HuH-7 (cell line): Measurements from ENCODE around the gene ALLC.

Experiments used
- DNase-seq: peaks from one replicate; pipeline ENCODE4 v3.0.0; 2011; ENCODE audit warnings: low spot score

ALLC gene

GRCh38 chr2:3725458-3726250 lies 67.7 kb downstream of the ALLC start:
- no peak for DNase-seq

DNA sequence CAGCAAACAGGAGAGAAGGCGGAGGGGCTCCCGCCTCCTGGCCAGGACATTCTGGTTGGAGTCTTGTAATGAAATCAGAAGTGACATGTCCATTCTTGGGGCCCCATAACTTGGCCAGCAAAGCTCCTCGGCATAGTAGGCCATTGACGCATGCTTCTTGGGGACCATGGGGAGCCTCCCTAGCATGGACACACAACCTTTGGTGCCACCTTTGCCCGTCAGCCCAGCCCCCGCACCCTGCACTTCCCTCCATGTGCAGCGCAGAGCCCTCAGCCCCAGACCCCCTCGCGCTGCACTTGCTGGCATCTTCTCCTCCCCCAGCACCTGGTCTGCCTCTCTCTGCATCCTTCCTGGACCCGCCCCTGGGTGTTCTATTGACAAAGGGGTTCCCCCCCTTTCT lies 68.5 kb downstream of the ALLC start:
- DNase-seq, result no peak

DNA sequence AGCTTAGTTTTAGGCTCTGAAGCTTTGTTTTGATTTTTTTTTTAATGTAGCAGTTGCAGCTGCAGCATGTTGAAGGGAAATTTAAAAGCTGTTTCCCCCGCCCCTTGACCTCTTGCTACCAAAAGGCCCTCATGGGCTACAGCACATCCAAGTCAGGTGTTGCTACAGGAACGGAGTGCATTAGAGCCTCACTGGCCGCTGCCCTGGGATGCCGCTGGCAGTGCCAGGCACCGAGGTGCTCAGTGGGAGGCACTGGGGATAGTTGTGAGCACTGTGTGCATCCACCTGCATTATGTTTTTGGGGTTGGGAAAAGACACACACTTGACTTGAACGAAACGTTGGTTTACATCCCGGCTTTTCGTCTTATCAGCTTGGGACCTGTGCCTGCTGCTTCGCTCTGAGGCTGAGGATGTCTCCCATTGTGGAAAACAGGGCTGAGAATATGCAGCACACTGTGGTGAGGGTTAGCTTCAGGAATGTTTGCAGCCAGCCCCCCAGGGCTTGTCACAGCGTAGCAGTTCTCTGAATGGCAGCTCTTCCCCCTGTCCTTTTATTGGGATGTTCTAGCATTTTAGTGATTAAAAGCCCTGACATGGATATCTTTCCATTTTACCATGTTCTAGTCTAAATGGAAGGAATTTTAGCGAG lies 69.5 kb downstream of the ALLC start:
- DNase-seq, result no peak

GRCh38 chr2:3728104-3729054 lies 70.4 kb downstream of the ALLC start:
- peak; percentile 34 for DNase-seq

- no peak for DNase-seq
These were observed 71.1 kb downstream of the ALLC start for GRCh38 chr2:3729055-3729448.

DNA sequence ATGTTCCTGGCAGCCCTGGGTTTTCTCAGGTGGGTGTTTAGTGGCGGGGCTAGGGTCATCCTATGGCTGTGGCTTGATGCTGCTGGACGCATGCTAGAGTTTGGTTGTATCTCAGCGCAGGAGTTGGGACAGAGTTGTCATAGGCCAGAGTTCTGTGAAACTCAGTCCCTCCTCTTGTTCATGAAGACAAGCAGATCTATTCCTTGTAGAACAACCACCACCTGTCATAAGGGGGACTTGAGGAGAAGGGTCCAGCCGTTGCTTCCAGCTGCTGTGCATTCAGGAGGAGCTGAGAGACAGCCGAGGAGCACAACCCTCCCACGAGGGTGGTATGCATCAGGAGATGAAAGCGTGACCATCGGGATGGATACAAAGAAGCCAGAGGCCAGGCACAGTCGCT lies 71.8 kb downstream of the ALLC start:
- no peak for DNase-seq

- no peak for DNase-seq
These were observed 72.6 kb downstream of the ALLC start for GRCh38 chr2:3730646-3731045.

GRCh38 chr2:3731829-3732228 lies 73.8 kb downstream of the ALLC start:
- DNase-seq, result no peak

- no peak for DNase-seq
These were observed 78.1 kb downstream of the ALLC start for GRCh38 chr2:3736112-3736511.

DNA sequence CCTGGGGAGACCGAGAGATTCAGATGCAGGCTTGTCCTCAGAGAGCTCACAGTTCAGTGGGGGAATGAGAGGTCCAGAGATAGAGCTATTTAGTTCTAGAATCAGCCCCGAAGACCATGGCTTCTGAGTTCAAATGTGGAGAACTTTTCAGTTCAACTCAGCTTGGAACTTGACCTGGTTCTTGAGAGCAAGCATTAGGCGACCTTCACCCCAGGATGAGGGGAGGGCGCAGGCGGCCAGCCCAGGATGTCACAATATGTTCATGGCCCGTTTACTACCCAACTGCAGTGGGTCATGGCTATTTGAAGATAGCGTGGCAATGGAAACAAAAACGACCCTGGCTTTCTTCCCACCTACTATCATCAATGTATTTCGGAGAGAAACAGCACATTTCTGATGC lies 79.1 kb downstream of the ALLC start:
- DNase-seq, result no peak

GRCh38 chr2:3738454-3738853 lies 80.5 kb downstream of the ALLC start:
- DNase-seq, result peak; percentile 34

- no peak for DNase-seq
These were observed 81.3 kb downstream of the ALLC start for GRCh38 chr2:3739313-3739712.

- no peak for DNase-seq
These were observed 83.4 kb downstream of the ALLC start for GRCh38 chr2:3741396-3741795.

GRCh38 chr2:3741867-3742602 lies 84.0 kb downstream of the ALLC start:
- DNase-seq, result no peak

DNA sequence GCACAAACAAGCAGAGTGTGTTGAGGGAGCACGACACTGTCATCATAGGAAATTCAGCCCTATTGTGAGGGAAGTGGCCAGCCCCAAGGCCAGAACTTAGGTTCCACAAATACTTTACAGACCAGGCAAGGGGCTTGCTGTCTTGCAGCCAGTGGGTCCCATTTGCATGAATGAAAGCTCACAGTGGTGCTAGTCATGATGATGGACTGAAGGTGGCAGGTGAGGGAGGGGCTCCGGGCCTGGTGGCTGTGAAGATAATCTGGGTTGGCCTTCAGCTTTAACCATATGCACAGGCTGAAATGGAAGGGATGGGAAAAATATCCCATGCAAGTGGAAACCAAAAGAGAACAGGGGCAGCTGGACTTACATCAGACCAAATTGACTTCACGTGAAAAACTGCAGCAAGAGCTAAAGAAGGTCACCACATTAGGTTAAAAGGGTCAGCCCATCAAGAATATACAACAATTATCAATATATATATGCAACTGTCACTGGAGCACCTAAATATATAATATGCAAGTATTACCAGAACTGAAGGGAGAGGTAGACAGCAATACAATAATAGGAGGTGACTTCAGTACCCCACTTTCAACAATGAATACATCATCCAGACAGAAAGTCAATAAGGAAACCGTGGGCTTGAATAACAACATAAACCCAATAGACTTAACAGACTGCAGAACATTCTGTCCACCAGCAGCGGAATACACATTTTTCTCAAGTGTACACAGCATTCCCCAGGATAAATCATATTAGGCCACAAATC lies 84.9 kb downstream of the ALLC start:
- no peak for DNase-seq

GRCh38 chr2:3743951-3744555 lies 86.1 kb downstream of the ALLC start:
- no peak for DNase-seq

DNA sequence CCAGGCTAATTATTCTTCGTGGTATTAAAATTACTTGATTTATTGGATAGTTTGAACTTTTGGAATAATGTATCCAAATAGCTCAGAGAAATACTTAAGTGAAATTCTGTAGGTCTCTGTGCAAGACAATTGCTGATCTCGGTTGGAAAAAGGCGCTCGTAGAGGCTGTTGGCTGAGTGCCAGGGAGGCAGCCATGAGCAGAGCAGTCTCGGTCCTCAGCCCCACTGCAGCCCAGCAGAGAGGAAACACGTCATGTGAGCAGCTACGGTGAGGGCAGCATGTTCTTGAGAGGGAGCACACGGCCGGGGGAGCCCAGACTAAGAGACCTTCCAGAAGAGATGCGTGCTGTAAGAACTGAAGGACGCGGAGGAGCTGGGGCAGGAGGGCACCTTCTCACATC lies 87.9 kb downstream of the ALLC start:
- DNase-seq, result no peak

DNA sequence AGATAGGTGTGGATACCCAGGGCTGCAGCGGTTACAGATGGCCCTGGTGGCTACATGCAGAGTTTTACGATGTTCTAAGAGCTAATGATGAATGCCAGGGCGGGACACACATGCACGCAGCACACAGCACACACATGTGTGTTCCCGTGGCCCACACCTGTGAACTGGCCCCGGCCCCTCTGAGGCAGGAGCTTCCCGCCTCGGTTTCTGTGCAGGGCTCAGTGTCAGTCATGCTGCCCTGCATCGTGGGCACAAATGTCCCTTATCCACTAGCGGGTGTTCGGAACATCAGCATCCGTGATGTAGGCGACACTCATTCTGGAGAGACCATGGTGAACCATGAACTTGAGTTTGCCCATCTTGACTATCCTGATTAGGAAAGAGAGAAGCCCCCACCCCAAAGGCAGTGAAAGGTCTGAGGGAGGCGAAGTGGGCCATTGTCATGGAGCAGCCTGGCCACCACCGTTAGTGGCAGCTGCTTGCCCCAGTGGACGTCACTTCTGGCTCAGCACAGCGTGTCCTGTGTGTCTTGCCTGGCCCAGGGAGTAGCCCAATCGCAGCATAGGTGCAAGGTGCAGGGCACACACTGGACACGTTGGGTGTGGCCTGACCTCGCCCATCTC lies 89.1 kb downstream of the ALLC start:
- DNase-seq, result no peak

DNA sequence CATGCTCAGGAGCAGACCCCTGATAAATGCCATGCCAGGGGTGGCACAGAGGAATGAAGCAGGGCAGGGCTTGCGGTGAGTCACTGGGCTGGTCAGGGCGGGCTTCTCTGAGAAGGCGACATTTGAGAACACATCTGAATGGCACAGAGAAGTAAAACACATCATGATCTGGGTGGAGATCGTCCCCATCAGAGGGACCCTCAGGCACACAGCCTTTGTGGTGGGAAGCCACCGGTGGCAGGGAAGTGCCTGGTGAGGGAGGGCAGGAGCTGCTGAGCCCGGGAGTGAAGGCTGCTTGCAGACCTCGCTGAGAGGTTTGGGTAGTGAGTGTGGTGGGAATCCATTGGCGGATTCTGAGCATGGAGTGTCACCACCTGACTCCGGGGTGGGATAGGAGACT lies 89.8 kb downstream of the ALLC start:
- DNase-seq, result no peak

DNA sequence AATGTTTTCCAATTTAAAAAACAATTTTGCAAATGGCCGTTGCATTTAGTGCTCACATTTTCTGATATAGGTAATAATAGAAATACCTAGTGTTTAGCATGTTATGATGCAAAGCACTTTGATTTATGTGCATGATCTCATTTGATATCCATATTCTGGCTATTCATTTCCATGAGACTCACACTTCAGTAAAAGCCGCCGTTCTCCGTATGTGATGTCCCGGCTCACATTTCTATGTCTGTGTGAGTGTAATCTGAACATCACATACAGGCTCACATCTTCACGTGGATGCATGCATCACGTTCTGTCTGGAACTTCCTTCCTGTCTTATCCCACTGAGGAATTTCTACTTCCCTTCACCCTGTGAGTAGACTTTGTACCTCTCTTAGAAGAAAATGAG lies 91.2 kb downstream of the ALLC start:
- DNase-seq, result no peak
